Naive thymus-derived CD4-positive, alpha-beta T cell (primary cell): ENCODE results near the gene NKD1. TPM values are rescaled to one million over a fixed set of nuclear protein-coding genes. Genes with fewer than 3 reads are reported as not detected.

Source experiments
- ATAC-seq: fragments of 150-1000 bp; cut with Tn5 transposase; 2 replicates; pipeline ENCODE4 v1.10.0; 2021; ENCODE audit warnings: mild to moderate bottlenecking, moderate library complexity
- CTCF ChIA-PET: fragments of 350-600 bp; sonication (Branson Sonifier 250); formaldehyde crosslinking; loops from one replicate; lab custom pipeline; 2021; ENCODE audit warnings: antibody characterized with exemption; lab: Charles Lee
- POLR2A ChIA-PET: fragments of 350-600 bp; sonication (Branson Sonifier 250); formaldehyde crosslinking; loops from one replicate; lab custom pipeline; 2021; ENCODE audit warnings: antibody characterized with exemption, inconsistent platforms; lab: Charles Lee
- DNase-seq, 9 donors: peaks; one replicate each; pipeline versions ENCODE4 v3.0.0 to v3.0.0-alpha.2; 2020 to 2022; ENCODE audit warnings: mixed read lengths in 1 of 9
- H3K27ac ChIP-seq: one replicate; pipeline ENCODE4 v1.7.0; 2013; ENCODE audit warnings: mild to moderate bottlenecking, low read depth, low read length, moderate library complexity
- H3K27me3 ChIP-seq, 2 donors: one replicate each; pipeline ENCODE4 v1.7.0; 2013; ENCODE audit warnings: low read length in 2 of 2, mild to moderate bottlenecking in 2 of 2, moderate library complexity in 2 of 2; ENCODE audit not compliant: control insufficient read depth in 2 of 2, insufficient read depth in 2 of 2
- H3K36me3 ChIP-seq, 3 experiments: 1 replicate in 2 of 3; 2 replicates in 1 of 3; pipeline ENCODE4 v1.7.0; 2013; ENCODE audit warnings: low read length in 3 of 3, mild to moderate bottlenecking in 3 of 3, moderate library complexity in 1 of 3; ENCODE audit not compliant: insufficient read depth in 3 of 3, control insufficient read depth in 2 of 3
- H3K4me1 ChIP-seq, 2 donors: one replicate each; pipeline ENCODE4 v1.7.0; 2013; ENCODE audit warnings: low read length in 2 of 2, mild to moderate bottlenecking in 2 of 2, moderate library complexity in 1 of 2; ENCODE audit not compliant: control insufficient read depth in 2 of 2, insufficient read depth in 2 of 2
- H3K4me3 ChIP-seq: 2 replicates; pipeline ENCODE4 v1.7.0; 2013; ENCODE audit warnings: mild to moderate bottlenecking, low read length
- H3K9me3 ChIP-seq, 3 experiments: 1 replicate in 2 of 3; 2 replicates in 1 of 3; pipeline ENCODE4 v1.7.0; 2013; ENCODE audit warnings: low read length in 3 of 3; ENCODE audit not compliant: control insufficient read depth in 2 of 3
- H3K27ac Mint-ChIP-seq, 9 donors: one replicate each; pipeline ENCODE4 v1.8.0; 2020 to 2022; ENCODE audit warnings: mixed read lengths in 9 of 9, mild to moderate bottlenecking in 8 of 9, moderate library complexity in 5 of 9, inconsistent platforms in 2 of 9
- H3K27me3 Mint-ChIP-seq, 5 donors: one replicate each; pipeline ENCODE4 v1.8.0; 2021 to 2022; ENCODE audit warnings: mixed read lengths in 5 of 5, mild to moderate bottlenecking in 1 of 5
- H3K36me3 Mint-ChIP-seq, 5 donors: one replicate each; pipeline ENCODE4 v1.8.0; 2020 to 2022; ENCODE audit warnings: mixed read lengths in 5 of 5, mild to moderate bottlenecking in 3 of 5, inconsistent platforms in 1 of 5
- H3K4me1 Mint-ChIP-seq, 7 donors: one replicate each; pipeline ENCODE4 v1.8.0; 2020 to 2022; ENCODE audit warnings: mixed read lengths in 7 of 7, mild to moderate bottlenecking in 3 of 7, inconsistent platforms in 1 of 7
- H3K4me3 Mint-ChIP-seq, 10 donors: one replicate each; pipeline ENCODE4 v1.8.0; 2020 to 2022; ENCODE audit warnings: mild to moderate bottlenecking in 10 of 10, mixed read lengths in 10 of 10, moderate library complexity in 6 of 10, inconsistent platforms in 2 of 10
- H3K9me3 Mint-ChIP-seq, 11 donors: one replicate each; pipeline ENCODE4 v1.8.0; 2020 to 2022; ENCODE audit warnings: mixed read lengths in 11 of 11, mild to moderate bottlenecking in 4 of 11, inconsistent platforms in 1 of 11, moderate library complexity in 1 of 11
- intact Hi-C, 2 donors: fragments of 100-400 bp; cut with micrococcal nuclease; formaldehyde crosslinking; loops; one replicate each; pipeline ENCODE4 v1.15.1; 2023
- polyA plus RNA-seq, 2 donors: library from polyadenylated mRNA; unstranded; fragments of 300-500 nt; fragmentation: Illumina TruSeq; gene quantifications; one replicate each; pipeline ENCODE4 v1.2.3, GENCODE V29; 2021
- total RNA-seq, 6 experiments: library from RNA in 5 of 6; stranded (reverse) in 5 of 6; gene quantifications; 1 replicate in 5 of 6; 2 replicates in 1 of 6; pipeline ENCODE4 v1.2.3 and lab custom pipeline; 2021 to 2026

Gene NKD1
- 1 to 10 TPM; 1.4 to 7.9 (median 6.2) TPM for total RNA-seq
- under 1 TPM; 0.36 to 0.99 TPM for polyA plus RNA-seq
- total RNA-seq (lab: John Stamatoyannopoulos, UW) = 33.0 reads per million, percentile 62 among the genes with 10 or more reads in this experiment

- peak within 1 kb of the TSS; percentile 72 for H3K27ac ChIP-seq
- peaks cover 0 to 7% (median 0%) of the 10 kb centered on the region in 3 experiments for H3K9me3 ChIP-seq
- intact Hi-C loops = loop anchor here (1.0 to 5.0 kb wide), 13 partner anchors 39 to 1086 kb away; partner anchors contain the start of genes ADCY7 (in 2 of the 2), BRD7 (in 1 of the 2), CNEP1R1 (in 1 of the 2) and HEATR3 (in 1 of the 2)
- peaks cover 9 to 26% of the 10 kb centered on the region in 2 donors for H3K4me1 ChIP-seq
- Mint-ChIP-seq H3K4me3 (peak within 1 kb of the TSS; percentile 85 to 95 (median 88)), H3K4me1 (peaks cover 14 to 63% (median 43%) of the 10 kb centered on the region in 7 donors), H3K27ac (peak within 1 kb of the TSS; percentile 72 to 97 (median 91)), H3K36me3 (peaks cover 7 to 16% (median 9%) of the 10 kb centered on the region in 5 donors), H3K9me3 (peaks cover 0 to 18% (median 7%) of the 10 kb centered on the region in 11 donors), H3K27me3 (peaks cover 0 to 76% (median 0%) of the 10 kb centered on the region in 5 donors)
- no peaks in the 10 kb centered on the region for H3K36me3 ChIP-seq
- ChIA-PET CTCF (interaction anchor here (1.3 kb wide), 1 partner anchor 79 kb away, joined by 3 read pairs; no protein-coding TSS in a partner anchor), POLR2A (interaction anchor here (1.3 kb wide), 1 partner anchor 11 kb away, joined by 4 read pairs; no protein-coding TSS in a partner anchor)
- peak; percentile 60 to 85 (median 71) for DNase-seq
- peak within 1 kb of the TSS; percentile 67 for H3K4me3 ChIP-seq
- no peaks in the 10 kb centered on the region for H3K27me3 ChIP-seq
- peak; percentile 86 for ATAC-seq
These were observed at the start of gene NKD1 for GRCh38 chr16:50548125-50548908. TSS of gene NKD1 (plus strand) at chr16:50548396. CDS start at chr16:50548554, 158 bp downstream.

GRCh38 chr16:50498431-50499155, 49.6 kb upstream of the NKD1 start:
- Histone ChIP-seq H3K27ac (no peak overlapping the region), H3K9me3 (no peaks in the 10 kb centered on the region), H3K27me3 (no peaks in the 10 kb centered on the region), H3K4me1 (no peaks in the 10 kb centered on the region), H3K36me3 (no peaks in the 10 kb centered on the region), H3K4me3 (no peak overlapping the region)
- Mint-ChIP-seq H3K27me3 (no peaks in the 10 kb centered on the region), H3K4me1 (peaks cover 0 to 5% (median 0%) of the 10 kb centered on the region in 7 donors), H3K27ac (peak overlapping the region in 1 of 9 donors; percentile 2), H3K4me3 (no peak overlapping the region), H3K36me3 (no peaks in the 10 kb centered on the region), H3K9me3 (peaks cover 0 to 4% (median 0%) of the 10 kb centered on the region in 11 donors)
- intact Hi-C loops = no loop called here
- CTCF ChIA-PET = no interaction called here
- DNase-seq (no peak), ATAC-seq (no peak)
- POLR2A ChIA-PET = no interaction called here

- Histone ChIP-seq H3K36me3 (no peaks in the 10 kb centered on the region), H3K9me3 (no peaks in the 10 kb centered on the region), H3K4me3 (no peak overlapping the region), H3K4me1 (no peaks in the 10 kb centered on the region), H3K27ac (no peak overlapping the region), H3K27me3 (no peaks in the 10 kb centered on the region)
- H3K27ac Mint-ChIP-seq = no peak overlapping the region
- no peaks in the 10 kb centered on the region for H3K27me3 Mint-ChIP-seq
- ChIA-PET CTCF (no interaction called here), POLR2A (no interaction called here)
- no peak overlapping the region for H3K4me3 Mint-ChIP-seq
- DNase-seq = no peak
- peaks cover 0 to 5% (median 0%) of the 10 kb centered on the region in 7 donors for H3K4me1 Mint-ChIP-seq
- peaks cover 0 to 4% (median 0%) of the 10 kb centered on the region in 11 donors for H3K9me3 Mint-ChIP-seq
- ATAC-seq = no peak
- intact Hi-C loops = no loop called here
- no peaks in the 10 kb centered on the region for H3K36me3 Mint-ChIP-seq
These were observed 48.9 kb upstream of the NKD1 start for GRCh38 chr16:50499254-50499653.

- DNase-seq (no peak), ATAC-seq (no peak)
- Mint-ChIP-seq H3K9me3 (peaks cover 0 to 2% (median 0%) of the 10 kb centered on the region in 11 donors), H3K4me1 (peaks cover 0 to 5% (median 0%) of the 10 kb centered on the region in 7 donors), H3K27me3 (no peaks in the 10 kb centered on the region), H3K36me3 (no peaks in the 10 kb centered on the region), H3K27ac (no peak overlapping the region), H3K4me3 (no peak overlapping the region)
- Histone ChIP-seq H3K4me1 (no peaks in the 10 kb centered on the region), H3K27me3 (no peaks in the 10 kb centered on the region), H3K4me3 (no peak overlapping the region), H3K36me3 (no peaks in the 10 kb centered on the region), H3K27ac (no peak overlapping the region), H3K9me3 (no peaks in the 10 kb centered on the region)
- ChIA-PET POLR2A (no interaction called here), CTCF (interaction anchor here (1.5 kb wide), 1 partner anchor 10 kb away, joined by 4 read pairs; no protein-coding TSS in a partner anchor)
- intact Hi-C loops = loop anchor here in 1 of 2 donors (10.0 kb wide), 1 partner anchor 286 kb away; no protein-coding TSS in a partner anchor
These were observed 47.9 kb upstream of the NKD1 start for GRCh38 chr16:50500171-50500874.

GRCh38 chr16:50501251-50501650, 46.9 kb upstream of the NKD1 start:
- Mint-ChIP-seq H3K27ac (no peak overlapping the region), H3K36me3 (no peaks in the 10 kb centered on the region), H3K4me1 (peaks cover 0 to 5% (median 0%) of the 10 kb centered on the region in 7 donors), H3K9me3 (peaks cover 0 to 2% (median 0%) of the 10 kb centered on the region in 11 donors), H3K27me3 (no peaks in the 10 kb centered on the region), H3K4me3 (no peak overlapping the region)
- CTCF ChIA-PET = interaction anchor here (1.5 kb wide), 1 partner anchor 9 kb away, joined by 4 read pairs; no protein-coding TSS in a partner anchor
- Histone ChIP-seq H3K4me3 (no peak overlapping the region), H3K9me3 (no peaks in the 10 kb centered on the region), H3K27me3 (no peaks in the 10 kb centered on the region), H3K4me1 (no peaks in the 10 kb centered on the region), H3K36me3 (no peaks in the 10 kb centered on the region), H3K27ac (no peak overlapping the region)
- ATAC-seq (no peak), DNase-seq (no peak)
- POLR2A ChIA-PET = no interaction called here
- intact Hi-C loops = loop anchor here in 1 of 2 donors (10.0 kb wide), 1 partner anchor 286 kb away; no protein-coding TSS in a partner anchor
